Measurements from ENCODE around the gene ADSL. TPM values are rescaled to one million over a fixed set of nuclear protein-coding genes. Genes with fewer than 3 reads are reported as not detected.

ADSL gene
- total and polyA plus RNA-seq, 7 donors: 114 to 170 (median 147) TPM

GRCh38 chr22:40335358-40335757 lies 10.9 kb upstream of the ADSL start:
- no peak for ATAC-seq
- Histone ChIP-seq H3K4me1 (no peaks in the 10 kb centered on the region), H3K36me3 (ENCODE audit: insufficient read depth in 1 of 2, low read depth in 1 of 2) (peaks cover 0 to 24% of the 10 kb centered on the region in 2 donors)

GRCh38 chr22:40340044-40340443 lies 6.3 kb upstream of the ADSL start:
- ATAC-seq: no peak
- peaks cover 0 to 11% of the 10 kb centered on the region in 2 donors for H3K36me3 ChIP-seq (ENCODE audit: insufficient read depth in 1 of 2, low read depth in 1 of 2)
- no peaks in the 10 kb centered on the region for H3K27me3 ChIP-seq (ENCODE audit: insufficient read depth in 3 of 3, low read length in 2 of 3)
- peaks cover 11% of the 10 kb centered on the region for H3K4me1 ChIP-seq
- H3K9me3 ChIP-seq: no peaks in the 10 kb centered on the region
- H3K27ac ChIP-seq: no peak overlapping the region
- intact Hi-C loops (cut with DNase I): loop anchor here in 1 of 2 donors (10.0 kb wide), 1 partner anchor 805 kb away; the partner anchor contains the start of gene RPS19BP1
- TF ChIP-seq, protein P1, sequence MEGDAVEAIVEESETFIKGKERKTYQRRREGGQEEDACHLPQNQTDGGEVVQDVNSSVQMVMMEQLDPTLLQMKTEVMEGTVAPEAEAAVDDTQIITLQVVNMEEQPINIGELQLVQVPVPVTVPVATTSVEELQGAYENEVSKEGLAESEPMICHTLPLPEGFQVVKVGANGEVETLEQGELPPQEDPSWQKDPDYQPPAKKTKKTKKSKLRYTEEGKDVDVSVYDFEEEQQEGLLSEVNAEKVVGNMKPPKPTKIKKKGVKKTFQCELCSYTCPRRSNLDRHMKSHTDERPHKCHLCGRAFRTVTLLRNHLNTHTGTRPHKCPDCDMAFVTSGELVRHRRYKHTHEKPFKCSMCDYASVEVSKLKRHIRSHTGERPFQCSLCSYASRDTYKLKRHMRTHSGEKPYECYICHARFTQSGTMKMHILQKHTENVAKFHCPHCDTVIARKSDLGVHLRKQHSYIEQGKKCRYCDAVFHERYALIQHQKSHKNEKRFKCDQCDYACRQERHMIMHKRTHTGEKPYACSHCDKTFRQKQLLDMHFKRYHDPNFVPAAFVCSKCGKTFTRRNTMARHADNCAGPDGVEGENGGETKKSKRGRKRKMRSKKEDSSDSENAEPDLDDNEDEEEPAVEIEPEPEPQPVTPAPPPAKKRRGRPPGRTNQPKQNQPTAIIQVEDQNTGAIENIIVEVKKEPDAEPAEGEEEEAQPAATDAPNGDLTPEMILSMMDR (IDR thresholded peaks at IDR 0.05): no peak
- 91 to 96% (median 95%) methylated on average over 5 of the region's 5 CpGs for WGBS, 3 donors
- H3K4me3 ChIP-seq: no peak overlapping the region
- DNase-seq: no peak

More at GRCh38 chr22:40335358-40335757, 10.9 kb upstream of the ADSL start:
- intact Hi-C loops (cut with DNase I): no loop called here
- TF ChIP-seq, protein P1 (IDR thresholded peaks at IDR 0.05): no peak
- WGBS, 3 donors: 51 to 79% (median 54%) methylated on average over 2 of the region's 2 CpGs
- Histone ChIP-seq H3K9me3 (no peaks in the 10 kb centered on the region), H3K4me3 (no peak overlapping the region), H3K27me3 (ENCODE audit: insufficient read depth in 3 of 3, low read length in 2 of 3) (no peaks in the 10 kb centered on the region), H3K27ac (no peak overlapping the region)
- no peak for DNase-seq

- H3K27me3 ChIP-seq (ENCODE audit: insufficient read depth in 3 of 3, low read length in 2 of 3): no peaks in the 10 kb centered on the region
- no peaks in the 10 kb centered on the region for H3K9me3 ChIP-seq
- no peak overlapping the region for H3K4me3 ChIP-seq
- H3K36me3 ChIP-seq (ENCODE audit: insufficient read depth in 1 of 2, low read depth in 1 of 2): peaks cover 0 to 8% of the 10 kb centered on the region in 2 donors
- ATAC-seq: no peak
- 62 to 74% (median 70%) methylated on average over 4 of the region's 4 CpGs for WGBS, 3 donors
- intact Hi-C loops (cut with DNase I): loop anchor here in 1 of 2 donors (10.0 kb wide), 1 partner anchor 807 kb away; the partner anchor contains the start of gene RPS19BP1
- H3K4me1 ChIP-seq: peaks cover 16% of the 10 kb centered on the region
- no peak overlapping the region for H3K27ac ChIP-seq
- TF ChIP-seq, protein P1 (IDR thresholded peaks at IDR 0.05): no peak
- DNase-seq: no peak
Observed at GRCh38 chr22:40341604-40342003, 4.7 kb upstream of the ADSL start.

DNA sequence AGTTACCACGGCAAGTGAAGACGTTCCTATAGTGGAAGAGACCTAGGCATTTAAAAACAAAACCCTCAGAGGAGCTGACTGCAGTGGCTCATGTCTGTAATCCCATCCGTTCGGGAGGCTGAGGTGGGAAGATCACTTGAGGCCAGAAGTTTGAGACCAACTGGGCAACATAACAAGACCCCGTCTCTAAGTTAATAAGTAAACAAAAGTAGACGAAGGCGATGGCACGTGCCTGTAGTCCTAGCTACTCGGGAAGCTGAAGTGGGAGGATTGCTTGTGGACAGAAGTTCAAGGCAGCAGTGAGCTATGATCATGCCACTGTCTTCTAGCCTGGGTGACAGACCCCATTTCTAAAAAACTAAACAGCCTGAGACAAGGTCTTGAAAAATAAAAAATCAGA lies 3.8 kb upstream of the ADSL start:
- 26 to 42% (median 33%) methylated on average over 9 of the region's 9 CpGs for WGBS, 3 donors
- Histone ChIP-seq H3K9me3 (no peaks in the 10 kb centered on the region), H3K27ac (peak overlapping the region; percentile 53), H3K27me3 (ENCODE audit: insufficient read depth in 3 of 3, low read length in 2 of 3) (no peaks in the 10 kb centered on the region), H3K4me3 (no peak overlapping the region), H3K4me1 (peaks cover 21% of the 10 kb centered on the region), H3K36me3 (ENCODE audit: insufficient read depth in 1 of 2, low read depth in 1 of 2) (peaks cover 0 to 4% of the 10 kb centered on the region in 2 donors)
- intact Hi-C loops (cut with DNase I): loop anchor here in 1 of 2 donors (10.0 kb wide), 1 partner anchor 808 kb away; the partner anchor contains the start of gene RPS19BP1
- DNase-seq (no peak), ATAC-seq (no peak)
- TF ChIP-seq, protein P1 (IDR thresholded peaks at IDR 0.05): no peak

DNA sequence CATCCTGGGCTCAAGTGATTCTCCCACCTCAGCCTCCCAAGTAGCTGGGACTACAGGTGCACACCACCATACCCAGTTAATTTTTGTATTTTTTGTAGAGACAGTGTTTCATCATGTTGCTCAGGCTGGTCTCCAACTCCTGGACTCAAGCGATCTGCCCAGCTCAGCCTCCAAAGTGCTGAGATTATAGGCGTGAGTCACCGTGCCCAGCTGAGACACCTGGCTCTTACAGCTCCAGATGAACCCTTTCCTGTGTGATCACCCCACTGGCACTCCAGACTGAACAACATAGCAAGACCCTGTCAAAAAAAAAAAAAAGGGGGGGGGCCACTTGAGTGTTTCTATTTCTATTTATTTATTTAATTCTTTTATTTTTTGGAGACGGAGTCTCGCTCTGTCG lies 1.0 kb upstream of the ADSL start:
- Histone ChIP-seq H3K9me3 (no peaks in the 10 kb centered on the region), H3K27ac (peak overlapping the region; percentile 97), H3K36me3 (ENCODE audit: insufficient read depth in 1 of 2, low read depth in 1 of 2) (peaks cover 3 to 20% of the 10 kb centered on the region in 2 donors), H3K4me3 (peak overlapping the region; percentile 92), H3K4me1 (peaks cover 45% of the 10 kb centered on the region), H3K27me3 (ENCODE audit: insufficient read depth in 3 of 3, low read length in 2 of 3) (no peaks in the 10 kb centered on the region)
- peak in 1 of 2 donors; percentile 63 for DNase-seq
- ATAC-seq: peak in 1 of 4 donors; percentile 15
- intact Hi-C loops (cut with DNase I): loop anchor here (5.0 to 10.0 kb wide), 4 partner anchors 168 to 813 kb away; partner anchors contain the start of genes RPS19BP1 (in 2 of the 2) and TNRC6B (in 1 of the 2)
- TF ChIP-seq, protein P1 (IDR thresholded peaks at IDR 0.05): no peak
- WGBS, 3 donors: 58 to 69% (median 59%) methylated on average over 6 of the region's 6 CpGs

All from psoas muscle (tissue), 8 donors.